AML-193 (cell line): ENCODE data around the gene GPRC5A.

Experiments
- DNase-seq, 2 experiments: peaks; one replicate each; lab custom pipeline; 2025; lab: John Stamatoyannopoulos, UW

Gene GPRC5A

DNA sequence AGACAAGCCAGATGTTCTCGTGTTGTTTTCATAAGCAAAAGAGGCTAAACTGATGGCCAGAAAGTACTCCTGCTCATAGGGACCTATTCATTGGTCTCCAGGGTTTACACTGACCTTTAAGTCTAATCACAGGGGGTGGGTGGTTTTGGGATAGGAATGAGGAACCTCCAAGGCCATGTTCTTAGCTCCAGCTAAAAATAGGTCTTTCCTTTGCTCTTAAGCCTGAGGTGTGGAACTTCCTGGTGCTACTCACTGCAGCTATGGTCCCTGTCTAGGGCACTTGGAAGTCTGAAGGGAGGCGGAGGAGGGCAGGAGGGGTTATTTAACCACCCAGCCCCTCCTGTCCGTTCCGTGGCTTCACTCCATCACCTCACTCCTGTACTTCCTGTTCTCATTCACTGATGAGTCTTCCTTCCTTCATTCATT is 18.6 kb downstream of the GPRC5A start:
- DNase-seq = no peak

DNA sequence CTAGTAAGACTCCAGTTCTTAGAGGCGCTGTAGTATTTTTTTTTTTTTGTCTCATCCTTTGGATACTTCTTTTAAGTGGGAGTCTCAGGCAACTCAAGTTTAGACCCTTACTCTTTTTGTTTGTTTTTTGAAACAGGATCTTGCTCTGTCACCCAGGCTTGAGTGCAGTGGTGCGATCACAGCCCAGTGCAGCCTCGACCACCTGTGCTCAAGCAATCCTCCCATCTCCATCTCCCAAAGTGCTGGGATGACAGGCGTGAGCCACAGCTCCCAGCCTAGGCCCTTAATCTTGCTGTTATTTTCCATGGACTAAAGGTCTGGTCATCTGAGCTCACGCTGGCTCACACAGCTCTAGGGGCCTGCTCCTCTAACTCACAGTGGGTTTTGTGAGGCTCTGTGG is 21.3 kb downstream of the GPRC5A start:
- no peak for DNase-seq

DNA sequence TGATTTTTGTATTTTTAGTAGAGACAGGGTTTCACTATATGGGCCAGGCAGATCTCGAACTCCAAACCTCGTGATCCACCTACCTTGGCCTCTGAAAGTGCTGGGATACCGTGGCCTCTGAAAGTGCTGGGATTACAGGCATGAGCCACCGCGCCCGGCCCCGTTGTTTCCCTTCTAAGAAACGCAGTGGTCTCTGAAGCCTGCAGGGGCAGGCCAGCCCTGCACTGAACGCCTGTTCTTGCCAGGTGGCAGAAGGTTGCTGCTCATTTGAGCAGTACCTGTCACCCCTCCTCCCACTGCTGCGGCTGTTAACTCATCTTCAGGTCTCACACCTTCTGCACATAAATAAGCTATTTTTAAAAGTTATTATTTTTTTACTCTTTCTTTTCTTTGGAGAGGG is 24.3 kb downstream of the GPRC5A start:
- no peak for DNase-seq

DNA sequence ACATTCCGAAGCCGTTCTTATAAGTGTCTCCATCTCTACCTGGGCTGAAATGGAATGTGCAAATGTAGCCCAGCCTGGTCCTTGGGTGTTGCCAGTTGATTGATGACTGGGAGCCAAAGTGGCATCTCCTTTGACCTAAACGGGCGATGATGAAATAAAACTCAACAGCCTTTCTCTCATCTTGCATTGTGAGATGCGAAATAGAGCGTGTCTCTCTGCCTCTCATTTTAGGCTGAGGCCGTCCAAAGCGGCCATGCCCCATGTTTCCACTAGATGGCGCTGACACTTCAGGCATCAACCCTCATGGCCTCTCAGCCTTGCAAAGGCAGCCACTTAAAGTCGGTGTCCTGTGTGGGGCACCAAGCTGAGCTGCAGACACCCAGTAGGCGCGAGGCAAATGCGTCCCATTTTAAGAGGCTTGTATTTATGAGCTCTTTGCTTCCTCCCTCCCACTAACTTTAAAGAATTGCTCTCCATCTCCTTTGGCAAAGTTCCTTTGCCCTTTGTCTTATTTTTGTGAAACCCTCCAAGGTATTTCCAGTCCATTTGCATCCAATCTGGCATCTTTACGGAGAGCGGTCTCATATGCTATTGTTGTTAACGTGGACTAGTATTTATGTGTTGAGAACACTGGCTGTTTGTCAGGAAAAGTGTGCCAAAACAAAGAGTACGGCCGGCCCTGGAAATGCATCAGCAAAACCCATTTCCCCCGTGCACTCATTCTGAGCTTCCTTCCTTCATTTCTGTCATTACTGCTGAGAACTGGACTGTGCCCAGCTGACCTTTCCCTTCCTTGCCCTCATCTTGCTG is 25.0 kb downstream of the GPRC5A start:
- DNase-seq = peak; percentile 61 to 67

DNA sequence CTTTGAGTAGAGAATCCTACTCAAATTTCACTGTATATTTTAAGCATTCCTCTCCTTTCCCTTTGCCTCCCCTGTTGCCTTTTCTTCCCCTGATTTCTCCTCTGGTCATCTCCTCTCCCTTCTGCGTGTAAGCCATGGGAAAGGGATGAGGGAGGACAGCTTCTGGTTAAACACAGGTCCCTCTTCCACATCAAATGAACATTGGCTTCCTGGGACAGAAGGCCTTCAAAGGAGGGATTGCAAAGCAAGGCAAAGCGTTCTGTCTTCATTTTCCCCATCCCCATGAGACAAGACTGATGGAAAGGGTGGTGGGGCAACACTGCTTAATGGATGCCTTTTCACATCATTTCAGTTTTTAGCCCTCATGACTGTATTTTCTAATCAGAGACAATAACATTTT is 26.2 kb downstream of the GPRC5A start:
- DNase-seq = no peak

DNA sequence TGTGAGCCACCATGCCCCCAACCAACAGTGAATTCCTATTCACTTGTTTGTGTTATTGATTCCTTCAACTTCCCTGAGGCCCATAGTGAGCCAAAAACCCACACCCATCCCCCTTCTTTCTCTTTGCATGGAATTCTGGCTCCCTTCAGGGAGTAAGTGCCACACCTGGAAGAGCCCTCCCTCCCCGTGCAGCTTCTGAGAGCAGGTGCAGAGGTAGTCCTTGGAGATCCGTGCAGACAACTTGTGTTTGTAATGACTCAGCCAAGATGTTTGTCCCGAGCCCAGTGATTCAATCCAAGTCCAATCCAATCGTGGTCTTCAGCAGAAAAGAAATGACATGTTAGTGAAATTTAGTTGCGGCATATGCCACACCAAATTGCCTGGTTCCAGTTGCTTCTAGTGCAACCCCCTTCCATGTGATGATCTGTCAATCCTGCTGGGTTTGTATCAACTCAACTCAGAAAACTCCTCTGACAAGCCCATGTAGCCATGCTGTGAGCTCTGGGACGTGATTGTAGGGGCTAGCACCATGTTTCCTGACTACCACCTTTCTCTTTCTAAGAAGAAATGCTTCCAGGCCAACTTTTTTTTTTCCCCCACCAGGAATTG is 27.5 kb downstream of the GPRC5A start:
- DNase-seq = no peak

DNA sequence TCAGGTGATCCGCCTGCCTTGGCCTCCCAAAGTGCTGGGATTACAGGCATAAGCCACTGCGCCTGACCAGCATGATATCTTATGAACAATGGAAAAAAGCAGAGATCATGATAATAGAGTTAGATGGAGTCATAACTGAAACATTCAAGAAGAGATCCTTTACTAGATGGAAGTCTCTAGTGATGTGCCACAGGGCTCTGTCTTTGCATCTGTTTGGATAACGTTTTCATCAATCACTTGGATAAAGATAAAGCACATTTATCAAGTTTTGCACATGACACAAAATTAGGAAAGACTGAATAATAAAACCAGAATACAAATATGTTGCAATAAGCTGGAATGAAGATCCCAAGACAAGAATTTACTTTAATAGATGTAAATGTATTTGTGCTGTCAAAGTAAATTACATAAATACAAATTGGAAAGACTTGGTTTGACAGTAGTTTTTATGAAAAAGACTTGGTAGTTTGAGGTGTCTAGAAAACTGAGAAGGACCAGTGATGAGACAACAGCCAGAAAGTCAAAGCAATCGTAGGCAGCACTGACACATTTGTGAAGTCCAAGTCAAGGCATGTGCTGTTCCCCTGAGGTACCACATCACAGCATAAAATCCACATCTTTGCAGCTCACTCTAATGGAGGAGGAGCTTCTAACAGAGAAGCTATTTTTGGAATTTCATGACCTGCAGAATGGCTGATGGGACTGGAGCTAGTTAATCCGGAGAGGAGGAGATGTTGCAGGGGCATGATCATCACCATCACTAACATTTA is 28.5 kb downstream of the GPRC5A start:
- no peak for DNase-seq

DNA sequence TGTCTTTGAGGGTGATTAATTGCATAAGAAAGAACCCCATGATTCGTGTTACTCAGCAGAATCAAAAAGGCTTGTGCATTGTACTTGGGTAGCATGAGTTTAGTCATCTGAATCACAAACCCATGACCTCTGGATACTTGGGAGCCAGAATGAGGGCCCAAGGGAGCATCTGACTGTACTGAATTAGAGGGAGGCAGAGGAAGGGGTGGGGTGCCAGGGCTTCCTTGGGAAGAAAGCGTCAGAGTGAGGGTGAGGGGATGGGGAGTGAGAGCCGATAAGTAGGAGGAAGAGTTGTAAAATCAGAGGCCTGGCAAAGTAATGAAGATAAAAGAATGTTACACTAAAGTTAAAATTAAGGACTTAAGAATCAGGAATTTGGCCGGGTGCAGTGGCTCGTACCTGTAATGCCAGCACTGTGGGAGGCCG is 30.8 kb downstream of the GPRC5A start:
- no peak for DNase-seq

DNA sequence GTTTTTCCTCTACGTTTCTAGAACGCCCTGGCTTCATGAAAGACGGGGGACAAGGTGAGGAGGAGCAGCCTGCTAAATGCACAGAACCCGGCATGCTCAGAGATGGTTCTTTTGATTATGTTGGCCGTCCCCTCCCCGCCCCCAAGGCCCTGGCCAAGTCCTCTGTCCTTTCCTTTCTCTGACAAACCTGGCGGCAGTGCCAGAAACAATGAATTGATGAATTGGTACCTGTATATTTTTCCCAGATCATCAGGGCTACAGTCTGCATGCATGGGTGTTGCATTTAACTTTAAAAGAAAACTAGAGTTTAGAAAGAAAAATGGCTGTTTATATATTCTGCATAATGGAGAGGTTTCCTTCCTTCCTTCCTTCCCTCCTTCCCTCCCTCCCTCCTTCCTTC is 31.6 kb downstream of the GPRC5A start:
- no peak for DNase-seq

DNA sequence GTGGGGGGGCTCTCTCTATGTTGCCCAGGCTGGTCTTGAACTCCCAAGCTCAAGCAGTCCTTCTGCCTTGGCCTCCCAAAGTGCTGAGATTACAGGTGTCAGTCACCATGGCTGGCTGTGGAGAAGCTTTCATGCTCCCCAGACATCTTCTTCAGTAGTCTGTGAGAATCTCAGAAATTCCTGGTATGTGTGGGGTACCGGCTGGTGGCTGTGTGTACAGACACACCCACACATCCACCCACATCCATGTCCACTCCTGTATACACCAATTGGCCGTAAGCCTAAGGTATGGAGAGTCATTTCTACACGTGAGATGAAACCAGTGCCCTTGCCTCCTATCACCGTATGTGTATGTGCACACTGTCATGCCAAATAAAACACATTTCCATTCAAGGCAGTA is 32.8 kb downstream of the GPRC5A start:
- no peak for DNase-seq

DNA sequence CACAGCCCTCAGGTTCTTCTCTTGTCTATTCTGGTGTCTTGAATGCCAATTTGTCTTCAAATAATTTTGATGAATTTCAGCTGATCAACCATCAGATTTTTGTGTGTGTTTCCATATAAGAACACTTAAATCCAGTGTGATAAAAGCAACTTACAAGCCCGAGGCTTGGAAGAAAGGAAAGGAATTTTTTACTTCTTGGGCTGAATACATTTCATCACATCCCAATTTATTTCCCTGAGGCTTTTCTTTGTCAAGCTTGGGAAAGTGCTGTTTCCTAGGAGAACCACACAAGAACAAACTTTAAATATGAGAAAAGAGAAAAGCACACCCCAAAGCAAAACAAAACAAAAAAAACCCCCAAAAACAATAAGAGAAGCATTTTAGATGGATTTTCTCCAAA is 34.0 kb downstream of the GPRC5A start:
- no peak for DNase-seq

DNA sequence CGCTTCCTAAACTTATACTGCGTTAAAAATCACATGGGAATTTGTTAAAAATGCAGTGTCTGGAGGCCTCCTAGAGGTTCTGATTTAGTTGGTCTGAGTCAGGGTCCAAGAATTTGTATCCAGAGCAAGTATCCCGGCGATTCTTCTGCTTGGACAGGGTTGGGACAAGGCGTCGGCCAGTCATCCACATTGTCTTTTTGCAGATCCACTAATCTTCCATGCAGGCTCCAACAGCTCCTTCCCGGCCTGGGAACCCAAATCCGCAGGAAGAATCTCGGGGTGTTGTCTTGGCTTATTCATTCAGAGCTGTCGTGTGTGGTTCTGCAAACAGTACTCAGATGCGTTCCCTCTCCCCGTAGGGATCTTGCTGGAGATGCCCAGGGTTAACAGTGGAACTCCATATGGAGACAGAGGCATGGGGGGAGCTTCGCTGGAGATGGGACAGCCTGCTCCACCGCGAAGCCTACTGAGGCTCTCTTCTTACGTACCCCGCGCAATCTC is 35.3 kb downstream of the GPRC5A start:
- DNase-seq = no peak

DNA sequence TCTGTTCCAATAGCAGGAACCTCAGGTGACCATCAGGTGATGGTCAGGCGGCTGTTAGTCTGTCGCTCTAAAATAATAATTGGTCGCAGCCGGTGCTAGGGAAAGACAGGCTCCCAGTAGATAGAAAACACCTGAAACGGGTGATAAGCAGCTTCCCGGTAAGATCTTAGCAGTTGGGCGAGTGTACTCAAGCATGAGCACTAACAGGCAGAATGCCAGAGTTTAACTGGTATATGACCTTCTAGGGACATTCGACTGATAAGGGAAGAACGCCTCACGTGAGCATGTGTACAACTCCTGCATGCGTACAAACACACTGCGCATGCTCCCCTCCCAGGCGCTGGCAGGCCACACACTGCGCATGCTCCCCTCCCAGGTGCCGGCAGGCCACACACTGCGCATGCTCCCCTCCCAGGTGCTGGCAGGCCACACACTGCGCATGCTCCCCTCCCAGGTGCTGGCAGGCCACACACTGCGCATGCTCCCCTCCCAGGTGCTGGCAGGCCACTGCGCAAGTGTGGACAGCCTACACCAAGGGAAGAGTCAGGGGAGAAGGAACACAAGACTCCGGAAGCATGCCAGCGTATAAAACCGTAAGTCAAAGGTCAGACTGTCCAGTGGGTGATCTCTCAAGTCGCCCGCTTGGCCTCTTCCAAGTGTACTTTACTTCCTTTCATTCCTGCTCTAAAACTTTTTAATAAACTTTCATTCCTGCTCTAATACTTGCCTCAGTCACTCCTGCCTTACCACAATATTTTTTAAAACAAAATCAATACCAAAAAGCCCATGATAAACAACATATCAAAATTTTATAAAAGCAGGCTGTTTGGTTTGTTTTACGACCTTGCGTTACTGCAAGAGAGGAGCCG is 36.1 kb downstream of the GPRC5A start:
- DNase-seq = no peak

DNA sequence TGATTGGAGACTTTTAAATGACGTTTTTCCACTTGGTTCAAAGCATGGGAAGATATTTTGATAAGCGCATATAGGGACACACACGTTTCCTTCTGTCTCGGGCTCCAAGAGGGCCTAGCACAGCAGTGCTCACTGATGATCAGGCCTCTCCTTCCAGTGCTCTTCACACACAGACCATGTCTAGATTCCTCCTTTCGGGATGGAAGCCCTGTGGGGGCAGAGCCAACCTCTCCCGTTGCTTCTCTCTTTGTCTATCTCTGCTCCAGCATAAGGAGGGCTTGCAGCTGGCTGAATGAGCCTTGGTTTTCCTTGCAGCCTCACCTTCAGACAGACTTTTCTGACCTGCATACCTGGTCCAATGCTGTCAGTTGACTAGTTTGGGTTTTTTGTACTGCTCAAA is 38.3 kb downstream of the GPRC5A start:
- no peak for DNase-seq

DNA sequence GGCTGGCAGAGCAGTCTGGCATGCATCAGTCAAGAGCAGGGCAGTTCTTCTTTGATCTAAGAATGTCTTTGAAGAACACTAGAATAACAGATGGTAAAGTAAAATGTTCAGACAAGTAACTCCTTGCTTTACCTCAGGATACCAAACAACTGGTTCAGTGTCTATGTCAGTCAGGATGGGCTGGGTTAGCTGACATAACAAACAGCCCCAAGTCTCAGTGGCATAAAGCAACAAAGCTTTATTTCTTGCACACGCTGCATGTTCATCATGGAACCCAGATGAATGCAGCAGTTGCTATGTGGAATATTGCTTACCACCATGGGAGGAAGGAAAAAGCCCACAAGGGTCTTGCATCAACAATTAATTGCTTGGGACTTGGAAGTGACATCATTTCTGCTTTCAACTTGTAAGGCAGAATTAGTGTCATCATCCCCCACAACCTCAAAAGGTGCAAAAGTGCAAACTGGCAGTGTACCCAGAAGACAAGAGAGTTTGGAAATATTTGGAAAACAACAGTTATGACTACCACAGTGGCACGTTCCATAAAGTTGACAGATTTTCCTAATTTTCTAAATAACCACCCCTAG is 39.4 kb downstream of the GPRC5A start:
- peak in 1 of 2 experiments; percentile 1 for DNase-seq

DNA sequence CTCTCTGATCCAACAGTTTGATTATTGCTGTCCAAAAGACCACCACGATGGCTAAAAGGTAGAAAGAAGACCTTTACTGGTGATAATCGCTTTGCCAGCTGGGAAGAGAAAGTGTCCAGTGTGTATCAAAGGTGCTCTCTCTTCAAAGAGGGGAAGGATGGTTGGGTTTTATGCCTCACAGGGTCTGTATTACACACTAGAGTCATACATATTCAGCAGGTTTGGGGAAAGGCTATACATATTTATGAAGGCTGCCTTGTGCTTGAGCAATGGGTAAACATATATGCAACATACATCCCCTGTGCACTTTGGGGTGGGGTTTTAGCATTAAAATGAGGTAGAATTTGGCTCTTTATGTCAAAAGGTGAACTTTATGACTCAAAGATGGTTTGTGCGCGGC is 42.4 kb downstream of the GPRC5A start:
- DNase-seq = no peak

DNA sequence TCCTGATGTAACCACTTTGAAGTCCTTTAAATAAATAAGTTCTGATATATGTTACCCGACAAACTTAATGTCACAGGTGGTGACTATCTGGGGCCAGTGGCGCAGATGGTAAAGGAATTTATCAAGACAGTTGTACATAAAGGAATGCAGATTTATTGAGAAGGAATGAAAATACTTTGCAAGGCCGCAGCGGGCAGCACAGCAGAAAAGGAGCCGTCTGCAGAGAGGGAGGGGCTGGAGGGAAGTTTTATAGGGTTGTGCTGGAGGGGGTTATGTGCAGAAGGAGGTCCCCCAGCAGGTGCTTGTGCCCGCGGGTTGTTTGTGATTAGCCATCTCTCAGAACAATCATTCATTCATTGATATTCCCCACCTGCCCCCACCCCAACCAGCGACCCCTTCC is 43.2 kb downstream of the GPRC5A start:
- DNase-seq = no peak

DNA sequence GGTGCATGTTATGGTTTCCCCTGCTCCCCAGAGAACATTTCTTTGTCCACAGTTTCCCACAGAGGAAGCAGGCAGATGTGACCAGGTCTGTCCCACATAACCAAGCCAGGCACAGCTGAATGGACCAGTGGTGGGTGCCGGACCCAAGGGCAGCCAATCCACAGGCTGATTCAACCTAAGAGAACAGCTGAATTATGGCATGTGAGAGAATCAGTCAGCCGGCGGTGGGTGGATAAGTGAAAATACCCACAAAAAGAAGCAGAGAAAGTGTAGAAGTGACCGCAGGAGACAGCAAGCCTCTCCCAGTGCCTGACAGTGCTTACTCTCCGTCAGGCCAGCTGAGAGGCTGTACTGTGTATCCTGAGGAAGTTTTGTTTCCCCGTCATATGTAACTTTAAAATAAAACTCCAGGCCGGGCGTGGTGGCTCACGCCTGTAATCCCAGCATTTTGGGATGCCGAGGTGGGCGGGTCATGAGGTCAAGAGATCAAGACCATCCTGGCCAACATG is 45.7 kb downstream of the GPRC5A start:
- no peak for DNase-seq

DNA sequence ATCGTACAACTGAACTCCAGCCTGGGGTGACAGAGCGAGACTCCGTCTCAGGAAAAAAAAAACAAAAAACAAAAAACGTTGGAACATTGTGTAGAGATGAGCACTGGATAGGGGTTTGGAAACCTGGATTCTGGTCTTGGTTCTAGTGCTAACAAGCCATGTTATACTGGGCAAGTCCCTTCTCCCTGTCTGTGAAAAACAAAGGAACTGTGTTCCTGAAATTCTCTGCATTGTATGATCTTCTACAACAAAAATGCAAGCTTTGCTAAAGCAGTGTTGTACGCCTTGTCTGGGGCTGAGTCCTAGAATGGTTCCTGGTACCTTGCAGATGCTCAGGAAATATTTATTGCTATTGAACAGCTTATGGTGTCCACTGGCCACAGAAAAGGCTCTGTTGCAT is 47.2 kb downstream of the GPRC5A start:
- DNase-seq = no peak

DNA sequence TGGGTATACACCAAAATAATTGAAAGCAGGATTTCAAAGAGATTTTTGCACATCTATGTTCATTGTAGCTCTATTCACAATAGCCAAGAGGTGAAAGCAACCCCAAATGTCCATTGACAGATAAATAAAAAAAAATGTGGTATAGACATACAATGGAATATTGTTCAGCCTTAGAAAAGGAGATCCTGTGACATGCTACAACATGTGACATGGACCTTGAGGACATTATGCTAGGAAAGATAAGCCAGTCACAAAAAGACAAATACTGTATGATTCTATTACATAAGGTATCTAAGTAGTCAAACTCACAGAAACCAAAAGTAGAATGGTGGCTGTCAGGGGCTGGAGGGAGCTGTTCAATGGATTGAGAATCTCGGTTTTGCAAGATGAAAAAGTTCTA is 48.5 kb downstream of the GPRC5A start:
- DNase-seq = no peak
